Measurements from ENCODE around the gene TBX18.

DNA sequence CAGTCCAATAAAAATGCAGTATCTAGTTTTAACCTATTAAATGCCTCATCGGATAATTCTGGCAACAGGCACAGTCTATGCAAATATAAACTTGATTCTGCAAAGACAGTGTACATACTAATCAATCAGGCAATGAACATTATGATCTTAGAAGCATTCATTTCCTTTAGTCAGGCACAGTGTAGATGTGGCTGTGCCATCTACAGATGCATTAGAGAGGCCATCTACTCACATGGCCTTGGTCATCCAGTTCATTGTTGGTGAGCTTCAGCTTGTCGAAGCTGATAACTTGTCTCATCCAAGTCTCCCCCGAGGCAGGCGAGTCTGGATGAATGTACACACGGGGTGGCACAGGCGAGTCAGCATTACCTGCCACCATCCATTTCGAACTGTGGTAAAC lies 7.9 kb downstream of the TBX18 start:
- no peak for TF ChIP-seq SAP30 (IDR thresholded peaks at IDR 0.05; ENCODE audit: borderline replicate concordance, insufficient read depth, low read depth, low read length, poor library complexity, severe bottlenecking)
- TF ChIP-seq, protein P1, sequence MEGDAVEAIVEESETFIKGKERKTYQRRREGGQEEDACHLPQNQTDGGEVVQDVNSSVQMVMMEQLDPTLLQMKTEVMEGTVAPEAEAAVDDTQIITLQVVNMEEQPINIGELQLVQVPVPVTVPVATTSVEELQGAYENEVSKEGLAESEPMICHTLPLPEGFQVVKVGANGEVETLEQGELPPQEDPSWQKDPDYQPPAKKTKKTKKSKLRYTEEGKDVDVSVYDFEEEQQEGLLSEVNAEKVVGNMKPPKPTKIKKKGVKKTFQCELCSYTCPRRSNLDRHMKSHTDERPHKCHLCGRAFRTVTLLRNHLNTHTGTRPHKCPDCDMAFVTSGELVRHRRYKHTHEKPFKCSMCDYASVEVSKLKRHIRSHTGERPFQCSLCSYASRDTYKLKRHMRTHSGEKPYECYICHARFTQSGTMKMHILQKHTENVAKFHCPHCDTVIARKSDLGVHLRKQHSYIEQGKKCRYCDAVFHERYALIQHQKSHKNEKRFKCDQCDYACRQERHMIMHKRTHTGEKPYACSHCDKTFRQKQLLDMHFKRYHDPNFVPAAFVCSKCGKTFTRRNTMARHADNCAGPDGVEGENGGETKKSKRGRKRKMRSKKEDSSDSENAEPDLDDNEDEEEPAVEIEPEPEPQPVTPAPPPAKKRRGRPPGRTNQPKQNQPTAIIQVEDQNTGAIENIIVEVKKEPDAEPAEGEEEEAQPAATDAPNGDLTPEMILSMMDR (IDR thresholded peaks at IDR 0.05 in 2 of 3, conservative IDR thresholded peaks at IDR 0.05 in 1 of 3; ENCODE audit: insufficient read depth in 2 of 3, low read depth in 1 of 3, low read length in 3 of 3): no peak
- TF ChIP-seq SMC3 (conservative IDR thresholded peaks at IDR 0.05; ENCODE audit: insufficient read depth, low read depth, low read length): no peak
- no peak for TF ChIP-seq SIX5 (IDR thresholded peaks at IDR 0.05; ENCODE audit: borderline replicate concordance in 1 of 2, insufficient read depth in 1 of 2, low read depth in 1 of 2, low read length in 2 of 2)
